CD4-positive, CD25-positive, alpha-beta regulatory T cell (primary cell): ENCODE measurements around the gene CD81. TPM values are rescaled to one million over a fixed set of nuclear protein-coding genes. Genes with fewer than 3 reads are reported as not detected.
"Not testable (repeated sequence)": the region's sequence is repeated elsewhere in the genome, so short reads cannot be mapped to it uniquely, and the experiment has no call there.

ENCODE experiments used
- ATAC-seq, 2 donors: fragments of 150-1000 bp; cut with Tn5 transposase; one replicate each; pipeline ENCODE4 v1.10.0; 2021; ENCODE audit warnings: low read depth in 2 of 2, moderate number of reproducible peaks in 2 of 2, moderate library complexity in 1 of 2
- DNase-seq, 3 donors: peaks; one replicate each; pipeline versions ENCODE4 v3.0.0 to v3.0.0-alpha.2; 2012 to 2022; ENCODE audit warnings: mixed read lengths in 1 of 3
- H3K27ac ChIP-seq: one replicate; pipeline ENCODE4 v1.7.0; 2013; ENCODE audit warnings: mild to moderate bottlenecking, low read length; ENCODE audit not compliant: insufficient read depth, poor library complexity, severe bottlenecking
- H3K27me3 ChIP-seq: one replicate; pipeline ENCODE4 v1.7.0; 2013; ENCODE audit warnings: low read length; ENCODE audit not compliant: control insufficient read depth, insufficient read depth
- H3K36me3 ChIP-seq: one replicate; pipeline ENCODE4 v1.7.0; 2013; ENCODE audit warnings: mild to moderate bottlenecking, low read length, moderate library complexity; ENCODE audit not compliant: control insufficient read depth, insufficient read depth
- H3K4me1 ChIP-seq: 2 replicates; pipeline ENCODE4 v1.7.0; 2013; ENCODE audit warnings: mild to moderate bottlenecking, low read length; ENCODE audit not compliant: insufficient read depth, control insufficient read depth, poor library complexity, severe bottlenecking
- H3K4me3 ChIP-seq: one replicate; pipeline ENCODE4 v1.7.0; 2013; ENCODE audit warnings: low read depth, mild to moderate bottlenecking, low read length, moderate library complexity
- H3K9me3 ChIP-seq, 2 experiments: 1 replicate in 1 of 2; 2 replicates in 1 of 2; pipeline ENCODE4 v1.7.0; 2013; ENCODE audit warnings: low read length in 2 of 2, mild to moderate bottlenecking in 1 of 2, moderate library complexity in 1 of 2; ENCODE audit not compliant: control insufficient read depth in 2 of 2
- H3K27ac Mint-ChIP-seq, 3 donors: one replicate each; pipeline ENCODE4 v1.8.0; 2020 to 2022; ENCODE audit warnings: mild to moderate bottlenecking in 3 of 3, mixed read lengths in 3 of 3, moderate library complexity in 2 of 3
- H3K27me3 Mint-ChIP-seq: one replicate; pipeline ENCODE4 v1.8.0; 2022; ENCODE audit warnings: mild to moderate bottlenecking, mixed read lengths
- H3K36me3 Mint-ChIP-seq: one replicate; pipeline ENCODE4 v1.8.0; 2020; ENCODE audit warnings: mixed read lengths
- H3K4me1 Mint-ChIP-seq, 4 donors: one replicate each; pipeline ENCODE4 v1.8.0; 2020 to 2022; ENCODE audit warnings: mixed read lengths in 4 of 4, mild to moderate bottlenecking in 1 of 4
- H3K4me3 Mint-ChIP-seq, 4 donors: one replicate each; pipeline ENCODE4 v1.8.0; 2020 to 2022; ENCODE audit warnings: mild to moderate bottlenecking in 4 of 4, mixed read lengths in 4 of 4, moderate library complexity in 3 of 4
- H3K9me3 Mint-ChIP-seq, 7 donors: one replicate each; pipeline ENCODE4 v1.8.0; 2020 to 2022; ENCODE audit warnings: mixed read lengths in 7 of 7, mild to moderate bottlenecking in 3 of 7, moderate library complexity in 2 of 7
- polyA plus RNA-seq, 4 donors: library from polyadenylated mRNA; unstranded; fragments of 300-500 nt; fragmentation: Illumina TruSeq; gene quantifications; one replicate each; pipeline ENCODE4 v1.2.3, GENCODE V29; 2021
- total RNA-seq: library from RNA; stranded (reverse); gene quantifications from one replicate; pipeline ENCODE4 v1.2.3, GENCODE V29; 2022

Gene CD81, protein sequence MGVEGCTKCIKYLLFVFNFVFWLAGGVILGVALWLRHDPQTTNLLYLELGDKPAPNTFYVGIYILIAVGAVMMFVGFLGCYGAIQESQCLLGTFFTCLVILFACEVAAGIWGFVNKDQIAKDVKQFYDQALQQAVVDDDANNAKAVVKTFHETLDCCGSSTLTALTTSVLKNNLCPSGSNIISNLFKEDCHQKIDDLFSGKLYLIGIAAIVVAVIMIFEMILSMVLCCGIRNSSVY
- 156 TPM for total RNA-seq
- polyA plus RNA-seq, result 10 to 100 TPM; 13.2 to 35.4 (median 16.2) TPM

DNA sequence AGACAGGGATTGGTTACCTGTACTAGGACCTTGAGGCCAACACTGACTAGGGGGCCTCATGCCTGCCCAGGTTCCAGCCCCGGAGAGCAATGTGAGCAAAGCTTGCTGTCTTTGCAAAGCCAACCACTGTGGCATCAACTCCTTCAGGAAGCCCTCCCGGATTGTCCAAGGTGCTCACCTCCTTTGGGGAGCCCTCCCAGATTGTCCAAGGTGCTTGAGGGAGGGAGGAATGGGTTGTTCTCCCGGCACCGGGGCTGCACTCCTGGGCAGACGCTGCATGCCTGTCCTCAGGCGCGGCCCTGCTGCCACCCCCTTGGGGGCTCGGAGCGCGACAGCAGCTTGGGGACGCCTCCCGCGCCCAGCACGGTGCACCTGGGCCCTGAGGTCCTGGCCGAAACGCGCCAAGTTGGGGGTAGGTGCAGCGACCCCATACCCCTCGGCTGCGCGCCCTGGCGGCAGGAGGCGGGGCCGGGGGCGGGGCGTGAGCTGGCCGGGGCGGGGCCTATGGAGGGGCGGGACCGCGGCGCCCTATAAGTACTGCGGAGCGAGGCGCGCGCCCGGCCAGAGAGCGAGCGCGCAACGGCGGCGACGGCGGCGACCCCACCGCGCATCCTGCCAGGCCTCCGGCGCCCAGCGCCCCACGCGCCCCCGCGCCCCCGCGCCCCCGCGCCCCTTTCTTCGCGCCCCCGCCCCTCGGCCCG is at the start of gene CD81:
Gene CD81, plus strand, starts transcription at position 560 of the 701 bp plus-strand sequence. CDS start 240 bp downstream, outside the sequence.
- DNase-seq (peak; percentile 56 to 65 (median 61)), ATAC-seq (peak; percentile 74 to 81)
- H3K36me3 ChIP-seq, result no peaks in the 10 kb centered on the region
- H3K9me3 ChIP-seq, result no peaks in the 10 kb centered on the region
- no peaks in the 10 kb centered on the region for H3K27me3 ChIP-seq
- Mint-ChIP-seq H3K4me3 (peak within 1 kb of the TSS; percentile 83 to 91 (median 86)), H3K27ac (peak within 1 kb of the TSS; percentile 38 to 86 (median 78)), H3K27me3 (no peaks in the 10 kb centered on the region), H3K36me3 (no peaks in the 10 kb centered on the region), H3K9me3 (no peaks in the 10 kb centered on the region), H3K4me1 (peaks cover 0 to 32% (median 16%) of the 10 kb centered on the region in 4 donors)
- peaks cover 29% of the 10 kb centered on the region for H3K4me1 ChIP-seq
- peak within 1 kb of the TSS; percentile 62 for H3K4me3 ChIP-seq
- H3K27ac ChIP-seq, result peak within 1 kb of the TSS; percentile 71

DNA sequence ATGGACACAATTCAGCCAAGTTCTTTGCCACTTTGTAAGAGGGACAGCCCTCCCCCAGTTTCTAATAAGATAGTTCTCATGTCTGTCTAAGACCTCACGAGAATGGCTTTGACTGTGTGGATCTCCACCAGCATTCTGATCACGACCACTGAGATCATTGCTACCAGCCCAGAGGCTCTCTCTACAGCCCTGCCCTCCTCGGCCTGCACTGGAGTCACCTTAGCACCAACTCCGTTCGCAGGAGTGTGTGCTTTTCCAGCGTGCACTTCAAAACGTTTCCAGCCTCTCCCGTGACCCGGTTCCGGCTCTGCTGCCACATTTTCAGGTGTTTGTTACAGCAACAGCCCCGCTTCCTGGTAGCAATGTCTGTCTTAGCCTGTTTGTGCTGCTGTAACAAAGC is 49.1 kb upstream of the CD81 start:
- Histone ChIP-seq H3K4me3 (no peak overlapping the region), H3K27ac (no peak overlapping the region), H3K9me3 (peaks cover 0 to 4% of the 10 kb centered on the region in 2 experiments), H3K27me3 (no peaks in the 10 kb centered on the region), H3K4me1 (no peaks in the 10 kb centered on the region), H3K36me3 (no peaks in the 10 kb centered on the region)
- Mint-ChIP-seq H3K36me3 (no peaks in the 10 kb centered on the region), H3K4me3 (no peak overlapping the region), H3K9me3 (peaks cover 0 to 12% (median 4%) of the 10 kb centered on the region in 7 donors), H3K27me3 (no peaks in the 10 kb centered on the region), H3K4me1 (peaks cover 0 to 2% (median 0%) of the 10 kb centered on the region in 4 donors), H3K27ac (no peak overlapping the region)
- no peak for DNase-seq
- ATAC-seq, result no peak

DNA sequence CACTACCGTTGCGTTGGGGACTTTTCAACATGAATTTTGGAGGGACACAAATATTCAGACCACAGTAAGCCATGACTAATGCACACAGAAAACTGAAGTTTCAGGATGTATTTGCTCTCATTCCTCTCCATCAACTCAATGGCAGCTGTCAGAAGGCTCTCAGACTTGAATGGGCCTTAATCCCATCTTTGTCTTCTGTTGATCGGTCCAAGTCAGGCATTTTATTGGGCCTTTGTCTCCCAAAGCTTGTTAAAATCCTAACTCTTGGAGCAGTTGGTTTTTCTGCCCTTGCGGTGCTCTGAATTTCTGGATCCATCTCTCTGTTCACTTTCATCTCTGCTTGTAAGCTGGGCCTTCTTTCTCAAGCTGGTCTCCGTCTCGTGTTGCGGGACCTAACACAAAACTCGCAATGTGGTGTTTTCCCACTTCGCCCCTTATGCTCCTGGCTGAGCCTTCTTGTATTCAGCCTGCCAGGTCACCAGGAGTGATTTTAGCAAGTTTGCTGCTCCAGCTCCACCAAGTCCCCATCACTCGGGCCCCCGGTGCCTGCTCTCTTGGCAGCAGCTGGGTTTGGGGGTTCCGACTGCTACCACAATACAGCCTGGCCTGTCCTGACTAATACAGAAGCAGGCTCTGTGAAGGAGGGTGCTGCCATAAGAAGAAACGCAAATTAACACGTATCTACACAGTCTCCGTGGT is 48.3 kb upstream of the CD81 start:
- Histone ChIP-seq H3K9me3 (peaks cover 0 to 4% of the 10 kb centered on the region in 2 experiments), H3K27me3 (no peaks in the 10 kb centered on the region), H3K4me3 (no peak overlapping the region), H3K4me1 (no peaks in the 10 kb centered on the region), H3K36me3 (no peaks in the 10 kb centered on the region), H3K27ac (no peak overlapping the region)
- no peaks in the 10 kb centered on the region for H3K36me3 Mint-ChIP-seq
- ATAC-seq (no peak), DNase-seq (no peak)
- peaks cover 0 to 10% (median 2%) of the 10 kb centered on the region in 7 donors for H3K9me3 Mint-ChIP-seq
- peaks cover 0 to 2% (median 0%) of the 10 kb centered on the region in 4 donors for H3K4me1 Mint-ChIP-seq
- H3K27me3 Mint-ChIP-seq, result no peaks in the 10 kb centered on the region
- H3K4me3 Mint-ChIP-seq, result no peak overlapping the region
- peak overlapping the region in 1 of 3 donors; percentile 48 for H3K27ac Mint-ChIP-seq

DNA sequence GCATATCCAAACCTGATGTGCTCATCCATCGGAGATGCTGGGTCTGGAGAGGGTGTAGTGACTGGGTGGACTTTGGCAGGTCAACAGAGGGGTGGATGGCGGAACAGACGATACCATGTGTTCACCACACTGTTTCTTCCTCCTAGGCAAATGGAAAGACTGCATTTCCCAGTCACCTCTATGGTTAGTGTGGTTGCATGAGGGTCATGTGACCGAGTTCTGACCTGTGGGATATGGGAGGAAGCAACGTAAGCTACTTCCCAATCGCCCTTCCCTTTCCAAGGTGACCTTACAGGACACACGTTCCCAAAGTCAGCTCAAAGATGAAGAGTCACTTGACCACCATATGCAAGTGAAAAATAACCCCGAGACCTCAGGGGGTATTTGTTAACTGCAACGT is 47.6 kb upstream of the CD81 start:
- Histone ChIP-seq H3K4me3 (no peak overlapping the region), H3K27ac (no peak overlapping the region), H3K36me3 (no peaks in the 10 kb centered on the region), H3K9me3 (peaks cover 0 to 4% of the 10 kb centered on the region in 2 experiments), H3K4me1 (no peaks in the 10 kb centered on the region), H3K27me3 (no peaks in the 10 kb centered on the region)
- Mint-ChIP-seq H3K9me3 (peaks cover 0 to 9% (median 2%) of the 10 kb centered on the region in 7 donors), H3K27ac (no peak overlapping the region), H3K27me3 (no peaks in the 10 kb centered on the region), H3K36me3 (no peaks in the 10 kb centered on the region), H3K4me1 (peaks cover 0 to 2% (median 0%) of the 10 kb centered on the region in 4 donors), H3K4me3 (no peak overlapping the region)
- DNase-seq (no peak), ATAC-seq (no peak)

DNA sequence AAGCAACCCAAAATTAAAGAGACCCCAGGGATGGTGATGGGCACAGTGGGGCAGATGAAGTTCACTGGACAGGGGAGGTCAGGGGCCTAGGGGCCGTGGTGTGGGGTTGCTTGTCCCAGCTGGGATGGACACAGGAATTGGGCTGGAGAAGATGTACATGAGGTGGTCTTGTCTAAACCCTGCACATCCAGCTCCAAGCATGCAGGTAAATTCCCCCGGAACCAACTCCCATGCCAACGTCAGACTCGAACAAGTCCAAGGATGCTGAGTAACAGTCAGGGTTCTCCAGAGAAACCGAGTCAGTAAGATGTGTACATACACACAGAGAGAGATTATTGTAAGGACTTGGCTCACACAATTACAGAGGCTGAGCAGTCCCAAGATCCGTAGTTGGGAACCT is 46.4 kb upstream of the CD81 start:
- H3K4me3 ChIP-seq, result no peak overlapping the region
- no peak overlapping the region for H3K27ac ChIP-seq
- H3K4me1 Mint-ChIP-seq, result no peaks in the 10 kb centered on the region
- no peaks in the 10 kb centered on the region for H3K27me3 Mint-ChIP-seq
- no peak for DNase-seq
- no peaks in the 10 kb centered on the region for H3K36me3 Mint-ChIP-seq
- H3K9me3 ChIP-seq, result peaks cover 0 to 4% of the 10 kb centered on the region in 2 experiments
- H3K9me3 Mint-ChIP-seq, result peaks cover 0 to 9% (median 2%) of the 10 kb centered on the region in 7 donors
- no peaks in the 10 kb centered on the region for H3K36me3 ChIP-seq
- no peaks in the 10 kb centered on the region for H3K27me3 ChIP-seq
- H3K27ac Mint-ChIP-seq, result no peak overlapping the region
- no peak for ATAC-seq
- no peaks in the 10 kb centered on the region for H3K4me1 ChIP-seq
- H3K4me3 Mint-ChIP-seq, result no peak overlapping the region

DNA sequence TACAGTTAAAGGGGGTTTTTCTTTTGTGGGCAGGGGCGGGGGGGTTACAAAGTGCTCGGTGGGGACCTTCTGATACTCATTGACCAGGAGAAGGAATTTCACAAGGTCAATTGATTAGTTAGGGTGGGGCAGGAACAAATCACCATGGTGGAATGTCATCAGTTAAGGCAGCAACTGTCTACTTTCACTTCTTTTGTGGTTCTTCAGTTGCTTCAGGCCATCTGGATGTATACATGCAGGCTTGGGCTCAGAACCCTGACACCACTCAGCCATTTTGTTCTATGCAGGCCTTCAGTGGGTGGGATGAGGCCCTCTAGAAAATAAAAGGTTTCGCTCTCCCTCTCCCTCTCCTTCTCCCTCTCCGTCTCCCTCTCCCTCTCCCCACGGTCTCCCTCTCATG is 45.7 kb upstream of the CD81 start:
- DNase-seq (no peak), ATAC-seq (no peak)
- H3K27ac Mint-ChIP-seq, result peak overlapping the region in 1 of 3 donors; percentile 83
- no peaks in the 10 kb centered on the region for H3K36me3 ChIP-seq
- H3K36me3 Mint-ChIP-seq, result no peaks in the 10 kb centered on the region
- no peak overlapping the region for H3K27ac ChIP-seq
- no peaks in the 10 kb centered on the region for H3K4me1 ChIP-seq
- H3K9me3 Mint-ChIP-seq, result peaks cover 0 to 7% (median 2%) of the 10 kb centered on the region in 7 donors
- no peaks in the 10 kb centered on the region for H3K27me3 ChIP-seq
- no peaks in the 10 kb centered on the region for H3K4me1 Mint-ChIP-seq
- peaks cover 0 to 4% of the 10 kb centered on the region in 2 experiments for H3K9me3 ChIP-seq
- no peak overlapping the region for H3K4me3 Mint-ChIP-seq
- no peak overlapping the region for H3K4me3 ChIP-seq
- H3K27me3 Mint-ChIP-seq, result no peaks in the 10 kb centered on the region

DNA sequence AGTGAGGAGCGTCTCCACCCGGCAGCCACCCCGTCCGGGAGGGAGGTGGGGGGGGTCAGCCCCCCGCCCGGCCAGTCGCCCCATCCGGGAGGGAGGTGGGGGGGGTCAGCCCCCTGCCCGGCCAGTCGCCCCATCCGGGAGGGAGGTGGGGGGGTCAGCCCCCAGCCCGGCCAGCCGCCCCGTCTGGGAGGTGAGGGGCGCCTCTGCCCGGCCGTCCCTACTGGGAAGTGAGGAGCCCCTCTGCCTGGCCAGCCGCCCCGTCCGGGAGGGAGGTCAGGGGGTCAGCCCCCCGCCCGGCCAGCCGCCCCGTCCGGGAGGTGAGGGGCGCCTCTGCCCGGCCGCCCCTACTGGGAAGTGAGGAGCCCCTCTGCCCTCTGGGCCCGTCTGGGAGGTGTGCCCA is 44.5 kb upstream of the CD81 start:
- not testable (repeated sequence) for H3K36me3 ChIP-seq, H3K9me3 Mint-ChIP-seq, H3K27me3 ChIP-seq, H3K27ac ChIP-seq, H3K9me3 ChIP-seq, DNase-seq, H3K27me3 Mint-ChIP-seq, H3K27ac Mint-ChIP-seq, H3K4me3 Mint-ChIP-seq, ATAC-seq, H3K4me1 Mint-ChIP-seq, H3K36me3 Mint-ChIP-seq, H3K4me3 ChIP-seq, H3K4me1 ChIP-seq
